Measurements from ENCODE around the gene KCNJ16.

The KCNJ16 gene

DNA sequence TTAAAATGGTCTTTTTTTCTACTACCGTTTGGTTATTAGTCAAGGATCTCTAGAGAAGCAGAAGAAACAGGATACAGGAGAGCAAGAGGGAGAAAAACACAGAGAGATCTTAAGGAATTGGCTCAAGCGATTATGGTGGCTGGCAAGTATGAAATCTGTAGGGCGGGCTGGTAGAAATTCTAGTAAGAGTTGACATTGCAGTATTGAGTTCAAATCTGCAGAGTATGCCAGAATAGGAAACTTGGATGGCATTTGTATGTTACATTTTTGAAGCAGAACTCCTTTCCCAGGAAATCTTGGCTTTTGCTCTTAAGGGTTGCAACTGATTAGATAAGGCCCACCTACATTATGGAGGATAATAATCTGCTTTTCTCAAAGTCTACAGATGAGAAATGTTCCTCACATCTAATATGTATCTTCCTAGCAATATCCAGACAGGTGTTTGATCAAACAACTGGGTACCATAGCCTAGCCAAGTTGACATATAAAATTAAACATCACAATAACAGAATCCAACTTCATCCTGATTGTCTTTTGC is 4.0 kb downstream of the KCNJ16 start:
- no peak for DNase-seq (ENCODE audit: low read depth, low spot score)
- ChIA-PET POLR2A (no interaction called here), CTCF (no interaction called here)
- TF ChIP-seq, protein P1, sequence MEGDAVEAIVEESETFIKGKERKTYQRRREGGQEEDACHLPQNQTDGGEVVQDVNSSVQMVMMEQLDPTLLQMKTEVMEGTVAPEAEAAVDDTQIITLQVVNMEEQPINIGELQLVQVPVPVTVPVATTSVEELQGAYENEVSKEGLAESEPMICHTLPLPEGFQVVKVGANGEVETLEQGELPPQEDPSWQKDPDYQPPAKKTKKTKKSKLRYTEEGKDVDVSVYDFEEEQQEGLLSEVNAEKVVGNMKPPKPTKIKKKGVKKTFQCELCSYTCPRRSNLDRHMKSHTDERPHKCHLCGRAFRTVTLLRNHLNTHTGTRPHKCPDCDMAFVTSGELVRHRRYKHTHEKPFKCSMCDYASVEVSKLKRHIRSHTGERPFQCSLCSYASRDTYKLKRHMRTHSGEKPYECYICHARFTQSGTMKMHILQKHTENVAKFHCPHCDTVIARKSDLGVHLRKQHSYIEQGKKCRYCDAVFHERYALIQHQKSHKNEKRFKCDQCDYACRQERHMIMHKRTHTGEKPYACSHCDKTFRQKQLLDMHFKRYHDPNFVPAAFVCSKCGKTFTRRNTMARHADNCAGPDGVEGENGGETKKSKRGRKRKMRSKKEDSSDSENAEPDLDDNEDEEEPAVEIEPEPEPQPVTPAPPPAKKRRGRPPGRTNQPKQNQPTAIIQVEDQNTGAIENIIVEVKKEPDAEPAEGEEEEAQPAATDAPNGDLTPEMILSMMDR (IDR thresholded peaks at IDR 0.05; ENCODE audit: insufficient read depth, low read length, missing control alignments), result no peak
- H3K4me3 ChIP-seq (ENCODE audit: low read depth, low read length), result no peak overlapping the region

DNA sequence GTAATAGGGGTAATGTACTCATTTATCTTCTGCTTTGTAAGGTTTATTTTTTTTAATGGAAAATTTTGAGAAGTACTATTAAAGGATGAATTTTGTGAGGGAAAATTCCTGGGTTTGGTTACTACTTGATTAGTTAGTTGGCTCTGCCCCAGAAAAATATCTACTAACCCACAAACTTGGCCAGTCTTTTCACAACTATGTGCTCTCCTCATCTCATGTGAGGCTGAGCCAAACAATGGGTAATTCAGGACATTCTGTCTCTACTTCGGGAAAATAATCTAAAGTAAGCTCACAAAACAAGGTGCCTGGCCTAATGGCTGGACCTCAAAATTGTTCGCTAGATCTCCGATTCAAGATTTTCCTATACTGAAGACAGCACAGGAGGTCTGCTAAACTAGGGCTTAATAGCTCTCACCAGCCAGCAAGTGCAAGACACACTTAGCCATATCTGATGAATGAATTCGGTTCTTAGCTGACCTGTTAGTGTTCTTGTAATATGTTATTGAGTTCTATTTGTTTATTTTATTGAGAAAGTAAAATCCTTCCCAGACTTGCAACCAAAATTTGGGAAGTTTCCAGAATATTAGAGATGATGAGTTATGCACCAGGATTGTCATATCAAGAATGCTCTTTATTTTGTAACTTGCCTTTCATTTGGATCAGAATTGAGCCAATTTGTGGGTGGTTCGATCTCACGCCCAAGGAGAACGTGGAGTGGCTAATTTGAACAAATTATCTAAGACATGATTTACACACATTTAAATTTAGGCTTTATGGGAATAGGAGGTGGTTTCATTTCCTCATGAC is 5.7 kb downstream of the KCNJ16 start:
- POLR2A ChIA-PET, result no interaction called here
- TF ChIP-seq, protein P1 (IDR thresholded peaks at IDR 0.05; ENCODE audit: insufficient read depth, low read length, missing control alignments), result no peak
- DNase-seq (ENCODE audit: low read depth, low spot score), result no peak
- no peak overlapping the region for H3K4me3 ChIP-seq (ENCODE audit: low read depth, low read length)
- CTCF ChIA-PET, result no interaction called here

DNA sequence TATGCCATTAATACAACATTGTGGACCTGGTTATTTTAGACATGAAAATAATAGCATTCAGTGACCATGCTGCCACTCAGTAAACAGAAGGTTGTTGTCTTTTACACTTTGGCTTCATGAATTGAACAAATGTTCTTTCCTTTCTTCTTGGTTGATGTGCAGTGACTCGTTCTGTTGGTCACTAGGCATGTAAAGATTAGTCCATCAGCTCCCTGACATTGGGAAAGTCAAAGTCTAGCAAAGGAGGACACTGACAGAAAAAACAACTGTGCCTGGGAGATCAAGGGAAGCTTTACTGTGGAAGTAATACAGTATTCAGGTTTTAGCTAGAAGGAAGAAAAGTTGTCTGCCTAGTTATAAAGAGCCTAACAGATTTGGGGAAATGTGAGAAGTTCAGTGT is 6.9 kb downstream of the KCNJ16 start:
- ChIA-PET CTCF (no interaction called here), POLR2A (no interaction called here)
- TF ChIP-seq, protein P1 (IDR thresholded peaks at IDR 0.05; ENCODE audit: insufficient read depth, low read length, missing control alignments), result no peak
- H3K4me3 ChIP-seq (ENCODE audit: low read depth, low read length), result no peak overlapping the region
- DNase-seq (ENCODE audit: low read depth, low spot score), result no peak

DNA sequence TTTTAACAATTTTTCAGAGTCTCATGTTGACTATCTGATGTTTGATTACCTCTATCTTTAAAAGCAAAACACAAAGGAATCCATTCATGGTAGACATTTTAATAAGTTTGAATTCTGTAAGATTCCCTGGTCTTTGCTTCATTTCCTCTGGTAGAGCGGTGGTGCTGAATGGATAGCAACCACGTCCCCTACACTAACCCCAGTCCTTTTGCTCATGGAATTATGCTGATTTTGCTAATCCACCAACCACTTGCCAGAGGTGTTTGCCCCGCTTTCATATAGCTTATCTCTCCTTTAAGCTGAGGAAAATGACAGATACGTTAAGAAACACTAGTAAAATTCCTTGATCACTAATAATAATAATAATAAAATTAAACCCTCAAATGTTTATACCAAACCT is 9.5 kb downstream of the KCNJ16 start:
- no peak overlapping the region for H3K4me3 ChIP-seq (ENCODE audit: low read depth, low read length)
- TF ChIP-seq, protein P1 (IDR thresholded peaks at IDR 0.05; ENCODE audit: insufficient read depth, low read length, missing control alignments), result no peak
- ChIA-PET POLR2A (no interaction called here), CTCF (no interaction called here)
- no peak for DNase-seq (ENCODE audit: low read depth, low spot score)

DNA sequence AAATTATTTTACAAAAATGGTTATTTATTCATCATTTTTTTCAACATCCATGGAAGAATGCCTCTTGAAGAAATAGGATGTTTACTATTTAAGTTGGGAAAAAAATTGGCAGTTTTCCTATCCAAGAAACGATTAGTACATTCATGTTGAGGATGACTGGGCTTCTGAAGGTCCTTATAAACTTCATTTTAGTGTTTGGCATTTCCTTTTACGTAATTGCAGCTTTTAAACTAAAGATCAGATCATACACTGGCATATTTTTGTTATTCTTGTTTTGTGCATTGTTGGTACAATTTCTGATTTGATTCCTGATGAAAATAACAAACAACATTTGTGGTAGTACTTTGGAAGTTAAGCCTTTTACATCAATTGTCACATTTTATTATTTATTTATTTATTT is 11.5 kb downstream of the KCNJ16 start:
- H3K4me3 ChIP-seq (ENCODE audit: low read depth, low read length), result no peak overlapping the region
- ChIA-PET CTCF (no interaction called here), POLR2A (no interaction called here)
- TF ChIP-seq, protein P1 (IDR thresholded peaks at IDR 0.05; ENCODE audit: insufficient read depth, low read length, missing control alignments), result no peak
- no peak for DNase-seq (ENCODE audit: low read depth, low spot score)

DNA sequence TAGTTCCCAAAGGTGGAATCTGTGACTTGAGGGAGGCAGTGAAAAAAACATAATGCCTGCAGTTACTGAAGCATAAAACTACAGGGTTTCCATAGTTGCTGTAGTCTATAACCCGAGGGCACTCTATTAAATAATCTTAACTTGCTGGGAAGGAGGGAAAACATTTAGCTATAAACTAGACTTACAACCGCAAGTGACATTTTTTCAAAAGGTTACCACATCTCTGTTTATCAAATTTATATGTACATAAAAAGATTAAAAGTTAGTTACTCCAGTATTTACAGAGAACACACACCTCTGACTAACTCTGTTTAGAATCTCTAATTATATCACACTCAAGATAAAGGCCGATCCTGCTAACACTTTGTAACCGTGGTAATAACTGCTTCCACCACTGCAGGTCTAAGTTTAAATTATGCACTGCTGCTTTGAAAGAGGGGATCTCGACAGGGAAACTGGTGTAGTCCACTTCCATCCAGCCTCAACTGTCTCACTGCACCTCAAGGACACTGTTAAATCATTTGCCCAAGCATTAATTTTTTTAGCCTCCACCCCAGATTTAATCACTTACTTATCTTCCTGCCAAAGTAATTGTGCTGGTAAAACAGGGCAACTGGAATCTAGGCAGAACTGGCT is 14.6 kb downstream of the KCNJ16 start:
- ChIA-PET CTCF (no interaction called here), POLR2A (no interaction called here)
- TF ChIP-seq, protein P1 (IDR thresholded peaks at IDR 0.05; ENCODE audit: insufficient read depth, low read length, missing control alignments), result no peak
- no peak for DNase-seq (ENCODE audit: low read depth, low spot score)
- H3K4me3 ChIP-seq (ENCODE audit: low read depth, low read length), result no peak overlapping the region

All from AG04449 (cell line).